Mesothelial cell of epicardium (in vitro differentiated cells): Measurements from ENCODE around the gene GMDS. TPM values are rescaled to one million over a fixed set of nuclear protein-coding genes. Genes with fewer than 3 reads are reported as not detected.

Source experiments
- DNase-seq, 2 experiments: peaks; one replicate each; pipeline ENCODE4 v3.0.0; 2021; ENCODE audit warnings: low spot score in 2 of 2; ENCODE audit not compliant: unreplicated experiment in 2 of 2
- H3K27ac Mint-ChIP-seq: 2 replicates; pipeline ENCODE4 v1.8.0; 2021; ENCODE audit warnings: mixed read lengths
- H3K27me3 Mint-ChIP-seq: 2 replicates; pipeline ENCODE4 v1.8.0; 2021; ENCODE audit warnings: low read depth, mixed read lengths
- H3K36me3 Mint-ChIP-seq: 2 replicates; pipeline ENCODE4 v1.8.0; 2021; ENCODE audit warnings: mixed read lengths
- H3K4me1 Mint-ChIP-seq: 2 replicates; pipeline ENCODE4 v1.8.0; 2021; ENCODE audit warnings: mixed read lengths
- H3K4me3 Mint-ChIP-seq: 2 replicates; pipeline ENCODE4 v1.8.0; 2021; ENCODE audit warnings: mild to moderate bottlenecking, moderate library complexity, mixed read lengths
- H3K9me3 Mint-ChIP-seq: 2 replicates; pipeline ENCODE4 v1.8.0; 2021; ENCODE audit warnings: mixed read lengths
- total RNA-seq: library from RNA; stranded (reverse); gene quantifications from 3 replicates; pipeline ENCODE4 v1.2.1, GENCODE V29; 2021
- TF ChIP-seq, protein P1 (sequence below): fragments of 200-600 bp; sonication (generic); IDR thresholded peaks from one replicate; pipeline ENCODE4 v1.5.0; 2021; ENCODE audit warnings: antibody characterized with exemption; ENCODE audit not compliant: unreplicated experiment

GMDS gene
- total RNA-seq, 1 donor from 2014 or later, result 39.9 TPM

GRCh38 chr6:1949538-1949937 lies 295.9 kb downstream of the GMDS start:
- Mint-ChIP-seq H3K27ac (no peak overlapping the region), H3K4me3 (no peak overlapping the region), H3K4me1 (peaks cover 4% of the 10 kb centered on the region), H3K27me3 (no peaks in the 10 kb centered on the region), H3K36me3 (no peaks in the 10 kb centered on the region), H3K9me3 (no peaks in the 10 kb centered on the region)
- DNase-seq, result no peak
- TF ChIP-seq, protein P1, sequence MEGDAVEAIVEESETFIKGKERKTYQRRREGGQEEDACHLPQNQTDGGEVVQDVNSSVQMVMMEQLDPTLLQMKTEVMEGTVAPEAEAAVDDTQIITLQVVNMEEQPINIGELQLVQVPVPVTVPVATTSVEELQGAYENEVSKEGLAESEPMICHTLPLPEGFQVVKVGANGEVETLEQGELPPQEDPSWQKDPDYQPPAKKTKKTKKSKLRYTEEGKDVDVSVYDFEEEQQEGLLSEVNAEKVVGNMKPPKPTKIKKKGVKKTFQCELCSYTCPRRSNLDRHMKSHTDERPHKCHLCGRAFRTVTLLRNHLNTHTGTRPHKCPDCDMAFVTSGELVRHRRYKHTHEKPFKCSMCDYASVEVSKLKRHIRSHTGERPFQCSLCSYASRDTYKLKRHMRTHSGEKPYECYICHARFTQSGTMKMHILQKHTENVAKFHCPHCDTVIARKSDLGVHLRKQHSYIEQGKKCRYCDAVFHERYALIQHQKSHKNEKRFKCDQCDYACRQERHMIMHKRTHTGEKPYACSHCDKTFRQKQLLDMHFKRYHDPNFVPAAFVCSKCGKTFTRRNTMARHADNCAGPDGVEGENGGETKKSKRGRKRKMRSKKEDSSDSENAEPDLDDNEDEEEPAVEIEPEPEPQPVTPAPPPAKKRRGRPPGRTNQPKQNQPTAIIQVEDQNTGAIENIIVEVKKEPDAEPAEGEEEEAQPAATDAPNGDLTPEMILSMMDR, result no peak

- Mint-ChIP-seq H3K4me3 (no peak overlapping the region), H3K27ac (no peak overlapping the region), H3K27me3 (no peaks in the 10 kb centered on the region), H3K4me1 (peaks cover 4% of the 10 kb centered on the region), H3K9me3 (no peaks in the 10 kb centered on the region), H3K36me3 (no peaks in the 10 kb centered on the region)
- DNase-seq, result no peak
- TF ChIP-seq, protein P1, result no peak
Observed at GRCh38 chr6:1947922-1948321, 297.5 kb downstream of the GMDS start.

- Mint-ChIP-seq H3K4me1 (peaks cover 4% of the 10 kb centered on the region), H3K27ac (no peak overlapping the region), H3K27me3 (no peaks in the 10 kb centered on the region), H3K36me3 (no peaks in the 10 kb centered on the region), H3K4me3 (no peak overlapping the region), H3K9me3 (no peaks in the 10 kb centered on the region)
- DNase-seq, result no peak
- TF ChIP-seq, protein P1, result no peak
Observed at GRCh38 chr6:1946583-1946982, 298.8 kb downstream of the GMDS start.

- no peaks in the 10 kb centered on the region for H3K9me3 Mint-ChIP-seq
- TF ChIP-seq, protein P1, result no peak
- no peaks in the 10 kb centered on the region for H3K36me3 Mint-ChIP-seq
- no peak overlapping the region for H3K27ac Mint-ChIP-seq
- H3K4me1 Mint-ChIP-seq, result peaks cover 4% of the 10 kb centered on the region
- DNase-seq, result no peak
- no peaks in the 10 kb centered on the region for H3K27me3 Mint-ChIP-seq
- no peak overlapping the region for H3K4me3 Mint-ChIP-seq
Observed at GRCh38 chr6:1945235-1945832, 300.1 kb downstream of the GMDS start.

GRCh38 chr6:1942834-1943233 lies 302.6 kb downstream of the GMDS start:
- TF ChIP-seq, protein P1, result no peak
- Mint-ChIP-seq H3K27me3 (no peaks in the 10 kb centered on the region), H3K4me3 (no peak overlapping the region), H3K9me3 (no peaks in the 10 kb centered on the region), H3K27ac (no peak overlapping the region), H3K4me1 (peaks cover 6% of the 10 kb centered on the region), H3K36me3 (no peaks in the 10 kb centered on the region)
- no peak for DNase-seq

DNA sequence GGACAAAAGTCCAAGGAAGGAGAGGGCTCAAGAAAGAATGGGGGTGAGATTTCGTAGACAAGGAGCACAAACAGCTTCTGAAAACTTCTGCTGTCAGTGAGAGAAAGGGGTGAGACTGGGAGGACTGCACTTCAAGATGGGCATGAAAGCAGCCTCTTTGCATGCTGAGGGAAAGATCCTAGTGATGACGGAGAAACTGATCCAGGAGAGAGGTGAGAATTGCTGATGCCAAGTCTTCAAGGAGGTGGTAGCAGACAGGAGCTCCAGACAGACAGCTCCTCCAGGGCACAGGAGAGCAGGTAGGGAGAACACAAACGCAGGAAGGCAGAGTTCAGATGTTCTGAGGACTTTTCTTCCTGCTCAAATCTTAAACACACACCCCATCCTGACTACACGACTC lies 303.9 kb downstream of the GMDS start:
- H3K9me3 Mint-ChIP-seq, result peaks cover 3% of the 10 kb centered on the region
- peaks cover 6% of the 10 kb centered on the region for H3K4me1 Mint-ChIP-seq
- no peaks in the 10 kb centered on the region for H3K36me3 Mint-ChIP-seq
- no peak for DNase-seq
- no peaks in the 10 kb centered on the region for H3K27me3 Mint-ChIP-seq
- no peak overlapping the region for H3K27ac Mint-ChIP-seq
- TF ChIP-seq, protein P1, result no peak
- no peak overlapping the region for H3K4me3 Mint-ChIP-seq
